ENCODE data around the gene VAV2.
A peak's percentile ranks its signal among the peaks of the same experiment; 100 is the strongest.
"Not testable (repeated sequence)": the region's sequence is repeated elsewhere in the genome, so short reads cannot be mapped to it uniquely, and the experiment has no call there.

The VAV2 gene

DNA sequence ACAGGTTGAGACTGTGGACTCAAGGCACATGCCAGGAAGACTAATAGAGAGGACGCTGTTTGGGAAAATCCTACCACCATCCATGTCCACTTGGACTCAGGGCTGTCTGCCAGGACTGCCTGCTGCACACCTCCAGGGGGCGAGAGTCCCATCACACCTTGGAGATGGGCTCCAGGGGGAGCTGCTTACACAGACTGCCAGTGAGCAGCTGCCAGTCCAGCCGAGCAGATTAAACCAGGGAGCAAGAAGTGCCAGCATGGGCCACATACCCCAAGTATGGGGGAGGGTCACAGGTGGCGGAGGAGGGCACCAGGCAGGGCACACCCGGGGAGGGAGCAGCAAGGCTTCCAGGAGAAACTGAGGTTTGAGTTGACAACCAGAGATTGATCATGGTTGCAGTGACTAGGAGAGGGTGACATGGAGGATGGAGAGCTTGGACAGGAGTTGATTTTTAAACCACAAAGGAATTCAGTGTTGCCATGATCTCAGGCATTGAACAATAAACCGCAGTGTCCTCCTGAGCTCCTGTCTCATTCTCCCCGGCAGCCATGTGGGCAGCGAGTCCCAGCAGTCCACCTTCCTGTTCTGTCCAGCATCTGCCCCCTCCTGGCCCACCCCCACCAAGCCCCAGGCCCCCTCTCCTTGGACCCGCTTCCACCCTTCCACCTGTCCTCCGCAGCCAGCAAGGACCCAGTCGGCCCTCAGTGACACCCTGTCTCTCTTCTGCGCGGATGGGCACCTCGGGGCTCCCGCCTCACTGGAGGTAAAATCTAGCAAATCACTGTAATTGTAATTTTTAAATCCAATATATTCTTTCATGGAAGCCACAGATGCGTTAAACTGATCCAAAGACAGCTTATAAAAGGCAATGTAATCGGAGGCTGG is 3.1 kb upstream of the VAV2 start:
- no peak for DNase-seq

DNA sequence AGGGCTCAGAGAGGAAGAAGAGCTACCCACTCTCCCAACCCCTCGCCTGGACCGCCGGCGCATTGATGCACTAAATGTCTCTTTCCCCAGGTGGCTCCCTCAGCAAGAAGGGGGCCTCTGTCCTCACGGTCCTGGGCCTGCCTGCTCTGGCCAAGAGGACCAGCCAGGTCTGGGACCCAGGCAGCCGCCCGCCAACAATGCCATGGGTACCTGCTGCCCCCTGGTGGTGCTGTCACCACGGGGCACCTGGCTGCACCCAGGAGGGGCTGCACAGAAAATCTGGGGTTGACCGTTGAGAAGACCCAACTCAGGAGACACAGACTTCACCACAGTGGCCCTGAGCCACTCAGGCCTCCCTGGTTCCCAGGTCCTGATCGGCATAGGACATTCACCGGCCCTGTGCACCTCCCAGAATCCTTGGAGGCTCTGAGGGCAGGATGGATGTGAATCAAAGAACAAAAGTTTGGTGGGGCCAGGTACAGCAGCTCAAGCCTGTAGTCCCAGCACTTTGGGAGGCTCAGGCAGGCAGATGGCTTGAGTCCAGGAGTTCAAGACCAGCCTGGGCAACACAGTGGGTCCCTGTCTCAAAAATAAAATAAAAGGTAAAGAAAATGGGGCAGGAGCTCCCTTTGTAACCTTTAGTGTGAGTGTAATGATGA is 2.4 kb upstream of the VAV2 start:
- peak; percentile 53 for DNase-seq

DNA sequence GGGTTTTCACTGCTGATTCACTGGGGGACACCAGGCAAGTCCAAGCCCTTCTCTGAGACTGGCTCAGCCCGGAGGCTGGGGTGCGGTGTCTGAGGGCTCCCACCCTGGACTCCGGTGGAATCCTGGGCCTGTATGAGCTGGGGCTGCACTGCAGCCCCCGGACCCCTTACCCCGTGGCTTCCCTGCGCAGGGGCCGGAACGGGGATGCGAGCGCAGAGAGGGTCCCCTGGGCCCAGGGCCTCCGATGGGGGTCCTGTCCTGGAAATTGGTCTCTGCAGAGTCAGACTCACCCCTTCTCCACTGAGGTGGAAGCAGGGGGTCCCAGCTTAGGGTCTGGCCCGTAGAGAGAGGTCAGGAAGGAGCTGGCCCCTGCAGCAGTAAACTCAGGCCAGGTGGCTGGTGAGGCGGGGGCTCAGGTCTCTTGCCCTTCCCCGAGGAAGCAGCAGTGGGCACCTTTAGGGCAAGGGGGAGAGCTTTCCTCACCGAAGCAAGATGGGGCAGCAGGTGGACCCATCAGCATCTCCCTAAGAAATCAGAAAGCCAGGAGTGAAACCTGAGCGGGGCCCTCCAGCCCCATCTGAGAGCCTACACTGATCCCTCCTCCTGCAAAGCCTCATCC is 1.6 kb upstream of the VAV2 start:
- no peak for DNase-seq

DNA sequence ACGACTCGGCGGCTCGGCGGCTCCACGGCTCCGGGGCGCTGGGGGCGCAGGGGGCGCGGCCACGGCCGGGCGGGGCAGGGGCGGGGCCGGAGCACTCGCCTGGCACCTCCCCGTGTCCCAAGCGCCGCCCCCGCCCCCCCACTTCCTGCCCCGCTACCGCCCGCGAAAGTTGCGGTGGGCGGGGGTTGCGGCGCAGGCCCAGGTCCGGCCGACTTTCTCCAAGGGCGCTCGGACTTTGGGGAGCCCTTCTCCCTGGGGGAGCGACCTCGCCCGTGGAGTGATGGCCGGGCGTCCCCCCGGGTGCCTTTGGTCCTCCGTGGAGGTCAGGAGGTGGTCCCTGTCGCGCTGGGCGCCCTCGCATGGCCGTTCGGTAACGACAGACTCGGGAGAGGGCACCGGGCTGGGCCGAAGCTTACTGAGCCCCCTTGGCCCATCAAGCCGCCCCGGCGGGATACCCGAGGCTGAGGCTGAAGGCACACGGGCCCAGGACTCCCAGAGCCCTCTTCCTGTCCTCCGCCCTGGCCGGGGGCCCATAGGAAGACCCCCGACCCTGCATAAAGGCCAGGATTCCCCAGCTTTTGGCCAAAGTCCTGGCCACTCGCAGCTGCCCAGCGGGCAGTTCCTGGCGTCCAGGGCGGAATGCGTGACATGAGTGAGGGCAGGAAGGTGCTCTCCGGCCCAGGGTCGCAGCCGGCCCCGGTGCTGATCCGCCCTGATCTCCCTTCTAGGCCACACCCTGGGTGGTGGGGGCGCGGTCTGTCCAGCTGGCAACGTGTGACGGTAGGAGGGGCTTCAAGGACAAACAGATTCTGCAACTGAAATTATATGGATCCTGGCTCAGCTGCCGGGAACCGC is 883 bp upstream of the VAV2 start:
- peak; percentile 90 for DNase-seq

DNA sequence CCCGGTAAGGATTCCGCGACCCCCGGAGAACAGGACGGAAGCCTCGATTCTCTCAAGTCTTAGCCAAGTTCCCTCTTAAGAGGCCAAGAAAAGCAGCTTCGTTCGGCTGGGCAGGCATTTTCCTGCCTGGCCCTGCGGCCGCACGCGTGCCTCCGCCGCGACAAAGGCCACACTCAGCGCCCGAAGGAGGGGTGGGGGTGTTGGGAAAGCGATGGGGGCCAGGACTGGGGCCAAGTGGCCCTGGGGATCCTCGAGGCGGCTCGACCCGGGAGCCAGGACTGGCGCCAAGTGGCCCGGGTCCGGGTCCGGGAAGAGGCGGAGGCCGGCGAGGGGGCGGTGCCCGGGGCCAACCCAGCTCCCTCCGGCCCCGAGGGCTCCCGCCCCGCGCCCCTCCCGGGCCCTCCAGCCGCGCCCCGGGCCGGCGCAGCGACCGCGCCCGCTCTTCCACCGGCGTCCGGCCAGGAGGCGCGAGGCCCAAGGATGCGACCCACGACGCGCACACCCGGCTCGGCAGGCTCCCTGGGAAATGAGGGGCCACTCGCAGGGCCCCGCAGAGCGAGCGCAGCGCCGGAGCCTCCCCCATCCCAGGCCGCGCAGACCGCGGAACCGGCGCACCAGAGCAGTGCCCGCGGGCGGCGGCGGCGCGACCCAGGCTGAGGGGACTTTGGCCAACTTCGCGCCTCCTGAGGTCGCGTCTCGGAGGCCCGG is 756 bp downstream of the VAV2 start:
- DNase-seq = no peak

DNA sequence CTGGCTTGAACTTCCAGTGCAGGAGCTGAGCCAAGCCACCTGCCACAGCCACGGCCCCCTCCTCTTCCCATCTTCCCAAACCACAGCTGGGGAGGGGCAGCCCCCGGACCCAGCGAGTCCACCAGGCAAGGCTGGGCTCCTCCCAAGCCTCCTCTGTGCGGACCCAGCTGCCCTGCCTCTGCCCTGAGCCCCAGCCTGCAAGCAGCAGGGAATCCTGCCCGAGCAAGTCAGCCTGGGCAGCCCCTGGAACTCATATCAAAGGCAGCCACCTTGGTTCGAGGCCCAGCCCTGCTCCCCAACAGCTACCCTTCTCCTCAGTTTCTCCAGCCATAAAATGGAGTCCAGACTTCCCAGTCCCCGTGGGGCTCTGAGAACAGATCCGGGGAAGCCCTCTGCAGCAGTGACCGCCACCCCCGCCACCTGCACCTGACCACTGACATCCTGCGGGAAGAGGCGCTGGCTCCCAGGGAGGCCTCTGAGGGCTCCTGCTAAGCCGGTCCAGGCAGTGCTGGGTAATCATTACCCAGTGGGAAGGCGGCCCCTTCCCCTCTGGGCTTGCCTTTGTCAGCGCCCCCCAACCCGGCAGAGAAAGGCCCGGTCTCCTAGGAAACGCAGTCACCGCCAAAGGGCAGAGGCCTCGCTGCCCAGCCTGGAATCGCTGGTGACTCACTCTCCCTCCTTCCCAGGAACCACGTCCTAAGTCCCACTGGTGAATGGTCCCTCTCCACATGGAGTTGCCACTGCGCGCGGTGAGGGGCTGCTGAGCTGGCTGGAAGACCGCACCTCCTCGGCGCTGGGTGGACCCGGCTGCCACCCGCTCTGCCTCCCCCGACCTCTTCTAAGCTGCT is 1.5 kb downstream of the VAV2 start:
- peak; percentile 55 for DNase-seq

DNA sequence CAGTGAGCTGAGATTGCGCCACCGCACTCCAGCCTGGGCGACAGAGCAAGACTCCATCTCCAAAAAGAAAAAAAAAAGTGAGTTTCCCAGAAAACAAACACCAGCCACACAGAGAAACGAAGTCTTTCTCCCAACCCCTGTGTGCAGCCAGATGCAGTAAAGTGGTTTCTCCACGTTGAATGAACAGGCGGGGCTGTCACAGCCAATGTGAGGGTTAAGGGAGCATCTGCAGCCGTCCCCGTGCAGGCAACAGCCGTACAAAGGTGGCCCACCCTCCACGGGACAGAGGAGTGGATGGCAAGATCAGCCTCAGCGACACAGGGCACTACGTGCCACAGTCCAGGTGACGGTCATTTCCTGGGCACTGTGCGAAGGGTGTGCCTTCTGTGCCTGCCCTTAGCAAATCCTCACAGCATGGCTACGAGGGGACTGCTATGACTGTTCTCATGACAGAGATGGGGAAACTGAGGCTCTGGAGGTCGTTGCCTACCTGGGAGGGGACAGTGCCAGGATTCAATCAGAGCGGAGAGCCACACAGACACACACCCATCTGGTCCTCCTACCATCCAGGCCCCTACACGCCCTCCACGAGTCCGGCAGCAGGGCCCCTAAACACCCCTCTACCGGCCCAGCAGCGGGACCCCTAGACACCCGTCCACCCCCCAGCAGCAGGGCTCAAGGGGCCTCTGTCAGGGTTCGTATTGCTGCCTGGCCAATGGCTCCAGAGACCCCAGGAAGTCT is 2.3 kb downstream of the VAV2 start:
- no peak for DNase-seq

DNA sequence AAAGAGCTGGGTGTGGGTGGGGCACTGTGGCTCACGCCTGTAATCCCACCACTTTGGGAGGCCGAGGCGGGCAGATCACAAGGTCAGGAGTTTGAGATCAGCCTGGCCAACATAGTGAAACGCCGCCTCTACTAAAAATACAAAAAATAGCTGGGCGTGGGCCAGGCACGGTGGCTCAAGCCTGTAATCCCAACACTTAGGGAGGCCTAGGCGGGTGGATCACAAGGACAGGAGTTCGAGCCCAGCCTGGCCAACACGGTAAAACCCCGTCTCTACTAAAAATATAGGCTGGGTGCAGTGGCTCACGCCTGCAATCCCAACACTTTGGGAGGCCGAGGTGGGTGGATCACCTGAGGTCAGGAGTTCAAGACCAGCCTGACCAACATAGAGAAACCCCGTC is 3.4 kb downstream of the VAV2 start:
- DNase-seq = not testable (repeated sequence)

DNA sequence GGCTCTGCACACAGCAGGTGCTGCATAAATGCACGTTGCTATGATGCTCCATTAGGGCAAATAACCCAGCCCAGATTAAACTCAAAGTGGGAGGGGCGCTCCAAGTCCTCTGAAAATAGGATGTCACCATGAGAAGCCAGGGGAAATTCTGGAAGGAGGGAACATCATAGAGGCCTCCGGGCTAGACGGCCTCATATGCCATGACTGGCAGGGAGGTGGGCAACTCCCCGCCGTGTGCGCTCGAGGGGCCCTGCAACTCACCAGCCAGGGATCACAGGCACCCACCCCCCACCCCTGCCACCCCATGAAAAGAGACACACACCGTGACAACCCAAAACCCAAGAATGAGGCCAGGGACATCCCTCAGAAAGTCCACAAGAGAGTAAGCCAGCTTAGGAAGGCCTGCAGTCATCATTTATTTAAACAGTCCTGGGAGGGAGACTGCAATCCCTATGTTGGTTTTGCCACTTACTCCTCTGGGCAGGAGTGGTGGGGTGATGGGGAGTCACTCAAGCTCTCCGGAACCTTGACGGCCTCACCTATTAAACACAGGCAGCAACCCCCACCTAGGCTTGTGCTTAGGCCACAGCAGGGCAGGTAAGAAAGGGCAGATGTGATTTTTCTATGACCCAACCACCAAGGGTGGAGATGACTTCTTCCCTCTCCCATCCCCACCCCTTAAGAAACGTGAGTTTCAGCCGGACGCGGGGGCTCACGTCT is 4.0 kb downstream of the VAV2 start:
- no peak for DNase-seq

DNA sequence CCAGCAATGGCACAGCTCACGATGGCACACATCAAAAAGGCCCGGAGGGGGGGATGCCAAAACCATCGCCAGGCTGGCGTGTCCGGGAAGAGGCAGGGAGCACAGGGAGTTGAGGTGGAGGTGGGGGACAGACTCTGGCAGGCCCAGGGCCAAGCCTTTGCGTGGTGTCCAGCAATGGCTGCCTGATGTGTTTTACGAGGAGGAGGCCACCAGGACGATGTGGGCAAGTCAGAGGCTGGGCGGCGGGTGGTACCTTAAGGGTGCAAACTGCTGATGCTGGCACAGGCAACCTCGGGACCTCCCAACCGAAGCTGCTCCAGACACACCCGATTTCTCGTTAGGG is 4.7 kb downstream of the VAV2 start:
- DNase-seq = no peak

DNA sequence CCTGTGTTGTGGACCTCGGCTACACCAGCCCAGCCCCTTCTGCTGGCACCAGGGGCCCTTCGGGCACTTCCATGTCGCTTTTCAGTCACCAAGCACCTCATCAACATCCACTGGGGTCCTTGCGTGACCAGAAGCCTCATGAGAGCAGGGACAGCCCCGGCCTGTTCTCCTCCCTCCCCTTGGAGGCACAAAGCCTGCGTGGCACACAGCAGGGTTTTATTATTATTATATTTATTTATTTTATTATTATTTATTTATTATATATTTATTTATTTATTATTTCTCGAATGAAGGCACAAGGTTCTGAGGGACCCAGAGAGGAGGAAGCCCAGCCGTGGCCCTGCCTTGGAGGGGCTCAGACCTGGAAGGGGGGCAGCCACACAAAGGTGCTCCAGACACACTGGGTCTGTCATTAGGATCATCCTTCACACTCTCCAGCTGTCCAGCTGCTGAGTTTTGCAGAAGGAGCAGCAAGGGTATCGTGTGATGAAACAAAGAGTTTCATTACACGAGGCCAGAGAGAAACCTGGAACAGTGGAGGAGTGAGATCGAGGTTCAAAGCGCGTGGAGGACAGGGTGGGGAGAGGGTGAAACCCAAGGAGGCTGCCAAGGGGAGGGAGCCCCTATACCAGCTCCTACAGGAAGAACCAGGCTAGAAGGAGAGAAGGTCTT is 5.2 kb downstream of the VAV2 start:
- no peak for DNase-seq

DNA sequence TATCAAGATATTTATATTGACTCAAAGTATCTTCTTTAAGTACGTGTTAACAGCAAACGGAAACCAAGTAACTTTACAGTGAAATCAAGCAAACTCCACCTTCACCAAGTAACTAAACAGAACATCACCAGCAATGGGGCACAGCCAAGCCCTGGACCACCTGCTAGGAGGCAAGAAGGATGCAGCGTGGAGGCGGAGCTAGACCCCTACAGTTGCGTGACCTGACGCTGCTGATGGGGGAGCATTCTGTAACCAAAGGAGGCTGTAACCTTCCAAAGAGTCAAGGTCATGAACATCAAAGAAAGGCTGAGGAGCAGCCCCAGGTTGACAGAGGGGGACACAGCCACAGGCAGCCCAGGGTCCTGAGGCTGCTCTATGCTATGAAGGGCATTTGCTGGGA is 6.1 kb downstream of the VAV2 start:
- DNase-seq = no peak

DNA sequence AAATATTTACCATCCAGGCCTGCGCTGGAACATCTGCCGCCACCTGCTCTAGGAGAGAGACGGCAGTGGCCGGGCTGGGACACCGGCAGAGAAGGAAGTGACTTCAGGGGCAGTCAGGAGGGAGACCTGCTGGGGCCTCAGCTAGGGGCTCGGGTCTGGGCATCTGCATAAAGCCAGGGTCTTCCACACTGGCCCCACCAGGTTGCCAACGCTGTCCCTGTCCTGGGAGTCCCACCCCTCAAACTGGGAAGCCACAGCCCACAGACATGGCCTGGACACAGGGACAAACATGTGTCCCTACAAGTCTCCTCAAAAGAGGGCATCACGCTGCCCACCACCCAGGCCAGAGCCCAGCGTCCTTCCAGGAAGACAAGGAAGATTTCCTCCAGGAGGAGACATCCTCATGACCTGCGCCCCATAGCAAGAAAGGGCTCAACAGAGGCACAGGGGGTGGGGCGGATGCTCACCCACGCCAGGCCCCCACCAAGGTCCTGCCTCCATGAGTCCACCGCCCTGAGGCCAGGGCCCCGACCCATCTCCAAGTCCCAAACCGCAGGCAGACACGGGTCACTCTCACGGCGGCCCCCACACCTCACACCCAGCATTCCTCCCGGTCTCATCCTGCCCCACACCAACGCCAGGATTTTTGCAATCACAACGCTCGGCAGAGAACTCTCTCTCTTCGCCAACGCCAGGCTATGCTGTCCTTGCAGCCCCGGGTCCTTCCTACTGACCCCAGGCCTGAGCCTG is 9.0 kb downstream of the VAV2 start:
- DNase-seq = no peak

DNA sequence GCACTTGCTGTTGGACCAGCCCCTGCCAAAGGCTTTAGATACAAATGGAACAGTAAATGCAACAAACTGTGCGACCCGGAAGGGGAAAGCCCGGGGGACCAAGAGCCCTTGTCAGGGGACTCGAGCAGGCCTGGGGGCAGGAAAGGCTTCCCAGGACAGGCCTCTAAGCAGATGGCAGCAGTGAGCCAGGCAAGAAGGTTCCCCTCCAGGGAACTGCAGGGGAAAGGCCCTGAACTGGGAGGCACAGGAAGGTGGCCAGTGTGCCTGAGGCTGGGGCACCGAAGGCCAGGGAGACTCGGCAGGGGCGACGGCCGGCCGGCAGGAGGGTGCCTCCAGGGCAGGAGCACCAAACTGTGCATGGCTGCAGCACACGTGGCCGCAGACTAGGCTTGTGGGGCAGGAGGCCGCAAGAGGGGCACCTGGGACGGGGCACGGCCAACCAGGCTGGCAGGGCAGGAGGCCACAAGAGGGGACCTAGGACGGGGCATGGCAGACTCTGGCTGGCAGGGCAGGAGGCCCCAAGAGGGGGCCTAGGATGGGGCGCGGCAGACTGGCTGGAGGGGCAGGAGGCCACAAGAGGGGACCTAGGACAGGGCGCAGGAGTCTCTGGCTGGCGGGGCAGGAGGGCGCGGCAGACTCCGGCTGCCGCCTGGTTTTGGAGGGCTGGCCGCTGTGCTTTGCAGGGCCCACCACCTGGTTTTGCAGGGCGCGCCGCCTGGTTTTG is 10.0 kb downstream of the VAV2 start:
- no peak for DNase-seq

DNA sequence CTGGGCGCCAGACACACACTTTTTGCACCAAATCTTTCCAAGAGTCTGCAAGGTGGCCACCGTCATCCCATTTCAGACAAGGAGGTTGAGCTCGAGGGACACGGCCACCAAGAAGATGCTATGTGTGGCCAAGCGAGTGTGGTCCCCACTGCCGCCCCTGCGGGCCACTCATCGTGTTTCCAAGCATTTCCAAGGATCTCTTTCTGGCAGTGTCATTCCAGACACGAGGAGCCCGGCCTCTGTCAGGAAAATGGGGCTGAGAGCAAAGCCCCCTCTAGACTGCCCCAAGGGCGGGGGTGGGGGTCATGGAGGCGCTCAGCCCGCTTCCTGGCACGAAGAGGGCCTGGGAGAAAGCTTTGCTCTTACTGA is 10.6 kb downstream of the VAV2 start:
- DNase-seq = no peak

DNA sequence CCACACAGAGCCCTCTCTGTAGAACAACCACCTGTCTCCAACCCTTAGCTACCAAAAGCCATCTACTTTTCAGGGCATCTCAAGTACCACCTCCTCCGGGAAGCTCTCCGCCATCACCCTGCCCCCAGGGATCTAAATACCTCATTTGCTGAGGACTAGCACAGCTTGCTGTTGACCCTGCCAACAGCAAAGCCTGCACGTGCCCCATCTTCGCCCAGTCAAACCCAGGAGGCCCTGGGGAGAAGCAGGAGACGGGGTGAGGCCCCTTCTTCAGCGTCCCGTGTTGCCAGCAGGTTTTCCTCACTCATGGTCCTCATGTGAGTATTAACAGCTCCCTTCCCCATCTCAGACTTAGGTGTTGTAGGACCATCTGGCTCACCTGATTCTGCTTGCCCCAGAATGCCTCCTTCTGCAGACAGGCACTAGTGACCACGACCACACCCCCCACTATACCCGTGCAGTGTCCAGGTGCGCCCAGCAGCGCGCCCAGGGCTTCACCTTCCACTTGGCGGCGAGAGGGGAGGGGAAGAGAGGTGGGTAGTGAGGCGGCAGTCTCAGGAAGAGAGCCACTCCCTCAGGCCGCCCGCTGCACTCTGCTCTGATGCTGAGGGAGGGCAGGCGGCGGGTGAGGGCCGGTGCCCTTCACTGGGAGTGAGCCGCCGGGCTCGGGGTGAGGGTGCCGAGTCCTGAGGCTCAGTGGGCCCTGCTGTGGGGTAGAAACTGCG is 11.1 kb downstream of the VAV2 start:
- DNase-seq = no peak

Measured in fibroblast of skin of abdomen (primary cell).